22Rv1 (cell line): ENCODE measurements around the gene ZEB2.

Experiments
- H3K27ac ChIP-seq: fragments of 450-650 bp; 2 replicates; pipeline ENCODE4 v1.5.1; 2017
- CTCF ChIP-seq: fragments of 450-650 bp; IDR thresholded peaks from 2 replicates; pipeline ENCODE4 v1.5.1; 2017; ENCODE audit warnings: mild to moderate bottlenecking
- ZFX ChIP-seq: fragments of 450-650 bp; IDR thresholded peaks from 2 replicates; pipeline ENCODE4 v1.6.1; 2017; ENCODE audit warnings: antibody characterized with exemption, borderline replicate concordance

The ZEB2 gene

GRCh38 chr2:144475044-144475443 is 44.9 kb downstream of the ZEB2 start:
- H3K27ac ChIP-seq: no peak overlapping the region
- TF ChIP-seq CTCF: no peak
- TF ChIP-seq ZFX: no peak

- TF ChIP-seq CTCF: no peak
- TF ChIP-seq ZFX: no peak
- H3K27ac ChIP-seq: no peak overlapping the region
Measured at GRCh38 chr2:144474017-144474416, 45.9 kb downstream of the ZEB2 start.

- no peak overlapping the region for H3K27ac ChIP-seq
- no peak for TF ChIP-seq ZFX
- no peak for TF ChIP-seq CTCF
Measured at GRCh38 chr2:144472911-144473310, 47.0 kb downstream of the ZEB2 start.

- no peak overlapping the region for H3K27ac ChIP-seq
- no peak for TF ChIP-seq ZFX
- no peak for TF ChIP-seq CTCF
Measured at GRCh38 chr2:144472046-144472412, 47.9 kb downstream of the ZEB2 start.

- no peak overlapping the region for H3K27ac ChIP-seq
- no peak for TF ChIP-seq ZFX
- no peak for TF ChIP-seq CTCF
Measured at GRCh38 chr2:144471305-144472045, 48.4 kb downstream of the ZEB2 start.

- TF ChIP-seq CTCF (no peak), ZFX (no peak)
- no peak overlapping the region for H3K27ac ChIP-seq
Measured at GRCh38 chr2:144470816-144471215, 49.1 kb downstream of the ZEB2 start.

- no peak for TF ChIP-seq CTCF
- no peak for TF ChIP-seq ZFX
Measured at GRCh38 chr2:144470334-144470733, 49.6 kb downstream of the ZEB2 start.

More at GRCh38 chr2:144470334-144470733, 49.6 kb downstream of the ZEB2 start:
- H3K27ac ChIP-seq: no peak overlapping the region
